Inflammatory macrophage treated with lipopolysaccharide for 4 hours (primary cell): ENCODE results near the gene SLC24A4.

Source experiments
- DNase-seq: peaks from one replicate; pipeline ENCODE4 v3.0.0-alpha.2; 2020

The SLC24A4 gene

DNA sequence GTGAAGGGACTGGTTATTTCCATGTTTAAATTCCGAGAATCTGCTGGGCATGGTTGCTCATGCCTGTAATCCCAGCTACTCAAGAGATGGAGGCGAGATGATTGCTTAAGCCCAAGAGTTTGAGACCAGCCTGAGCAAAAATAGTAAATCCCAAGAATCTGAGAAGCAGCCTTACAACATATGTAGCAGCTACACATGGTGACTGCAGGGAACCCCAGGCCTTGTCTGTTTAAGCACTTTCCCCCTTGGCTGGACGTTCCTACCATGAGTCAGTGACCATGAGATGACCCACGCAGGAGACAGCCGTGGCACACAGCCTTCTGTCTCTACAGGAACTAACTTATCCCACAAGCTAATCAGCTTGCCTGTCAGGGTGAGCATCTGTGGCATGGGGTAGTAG, 5.5 kb upstream of the SLC24A4 start:
- peak; percentile 45 for DNase-seq

GRCh38 chr14:92321701-92322100, 1.3 kb upstream of the SLC24A4 start:
- DNase-seq: no peak

- DNase-seq: no peak
Measured at GRCh38 chr14:92322516-92322915, 449 bp upstream of the SLC24A4 start.

GRCh38 chr14:92323916-92324818, 1.2 kb downstream of the SLC24A4 start:
- peak; percentile 15 for DNase-seq

- no peak for DNase-seq
Measured at GRCh38 chr14:92325835-92326234, 2.9 kb downstream of the SLC24A4 start.

GRCh38 chr14:92328664-92329255, 5.8 kb downstream of the SLC24A4 start:
- no peak for DNase-seq

- DNase-seq: no peak
Measured at GRCh38 chr14:92334050-92334449, 11.1 kb downstream of the SLC24A4 start.

GRCh38 chr14:92336363-92336762, 13.4 kb downstream of the SLC24A4 start:
- no peak for DNase-seq

DNA sequence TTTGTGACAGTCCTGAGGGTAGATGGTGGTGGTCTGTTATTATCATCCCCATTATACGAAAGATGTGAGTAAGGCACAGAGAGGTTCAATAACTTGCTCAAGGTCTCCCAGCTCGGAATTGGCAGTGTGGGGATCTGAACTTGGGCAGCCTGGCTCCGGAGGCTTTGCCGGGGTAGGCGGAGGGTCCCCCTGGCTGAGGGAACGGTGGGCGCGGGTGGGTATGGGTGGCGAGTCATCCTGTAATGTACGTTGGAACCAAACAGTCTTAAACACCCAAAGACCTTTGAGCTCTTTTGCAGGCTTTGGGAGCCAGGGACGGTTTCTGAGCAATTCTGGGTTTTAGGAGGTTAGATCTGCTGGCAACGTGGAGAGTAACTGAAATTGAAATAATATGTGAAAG, 16.5 kb downstream of the SLC24A4 start:
- DNase-seq: no peak

DNA sequence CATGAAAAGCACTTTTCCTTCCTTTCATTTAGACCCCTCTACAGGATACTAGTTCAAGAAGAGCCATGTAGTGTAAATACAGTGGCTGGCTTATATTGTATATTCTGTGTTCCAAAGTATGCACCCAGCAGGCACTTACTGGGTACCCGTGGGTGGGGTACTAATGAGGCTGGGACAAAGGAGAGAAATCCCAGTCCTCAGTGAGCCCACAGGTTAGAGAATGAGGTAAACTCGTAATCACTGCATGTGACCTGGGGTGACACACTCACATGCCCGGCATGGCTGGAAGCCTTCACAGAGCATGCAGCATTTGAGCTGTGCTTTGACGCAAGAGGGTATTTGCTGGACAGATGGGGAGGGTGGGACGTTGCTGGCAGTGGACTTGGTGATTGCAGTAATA, 17.1 kb downstream of the SLC24A4 start:
- no peak for DNase-seq

DNA sequence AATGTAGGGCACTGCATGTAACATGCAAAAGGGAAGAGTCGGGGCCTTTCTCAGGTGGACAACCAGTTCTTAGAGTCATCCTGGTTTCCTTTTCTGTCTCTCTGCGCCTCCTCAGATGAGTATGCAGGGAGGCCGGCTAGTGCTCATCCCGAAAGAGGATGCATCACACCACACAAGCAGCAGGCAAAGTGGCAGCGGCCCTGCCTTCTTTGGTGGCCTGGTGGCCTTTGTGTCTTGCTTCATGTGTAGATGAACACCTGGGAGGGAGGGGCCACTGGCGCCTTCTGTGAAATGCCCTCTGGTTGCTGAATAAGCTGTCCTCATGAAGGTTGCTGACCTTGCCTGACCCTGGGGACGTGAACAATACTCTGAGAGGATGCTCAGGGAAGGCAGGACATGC, 18.0 kb downstream of the SLC24A4 start:
- no peak for DNase-seq

DNA sequence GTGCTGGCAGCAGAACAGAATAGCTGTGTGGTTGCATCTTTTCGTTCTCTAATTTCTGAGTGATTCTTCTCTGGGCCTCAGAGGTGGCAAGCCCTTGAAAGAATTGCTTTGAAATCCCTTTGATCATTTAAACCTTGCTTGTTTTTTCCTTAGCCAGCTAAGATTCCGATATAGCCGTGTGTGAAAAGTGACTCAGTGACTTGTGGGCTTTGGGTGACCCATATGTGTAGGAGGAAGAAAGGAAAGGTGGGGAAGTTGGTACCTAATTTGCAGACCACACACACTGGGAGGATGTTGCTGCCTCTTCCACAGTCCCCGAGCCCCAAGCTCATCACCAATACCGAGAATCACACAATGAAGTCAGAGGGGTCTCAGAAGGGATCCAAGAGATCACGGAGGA, 18.8 kb downstream of the SLC24A4 start:
- DNase-seq: no peak

DNA sequence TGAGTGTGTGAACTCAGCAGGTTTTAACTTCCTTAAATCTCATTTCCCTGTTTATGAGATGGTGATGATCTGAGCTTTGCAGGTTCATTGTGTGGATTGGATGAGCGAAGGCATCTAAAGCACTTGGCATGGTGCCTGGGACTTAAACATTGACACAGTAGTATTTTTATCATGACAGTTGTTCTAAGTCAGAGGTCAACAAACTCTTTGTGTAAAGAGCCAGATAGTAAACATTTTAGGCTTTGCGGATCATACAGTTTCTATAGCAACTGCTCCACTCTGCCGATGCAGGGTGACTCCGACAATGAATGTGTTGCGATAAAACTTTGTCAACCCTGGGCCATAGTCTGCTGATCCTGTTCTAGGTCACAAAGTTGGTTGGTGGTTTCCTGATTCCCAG, 25.2 kb downstream of the SLC24A4 start:
- DNase-seq: no peak

DNA sequence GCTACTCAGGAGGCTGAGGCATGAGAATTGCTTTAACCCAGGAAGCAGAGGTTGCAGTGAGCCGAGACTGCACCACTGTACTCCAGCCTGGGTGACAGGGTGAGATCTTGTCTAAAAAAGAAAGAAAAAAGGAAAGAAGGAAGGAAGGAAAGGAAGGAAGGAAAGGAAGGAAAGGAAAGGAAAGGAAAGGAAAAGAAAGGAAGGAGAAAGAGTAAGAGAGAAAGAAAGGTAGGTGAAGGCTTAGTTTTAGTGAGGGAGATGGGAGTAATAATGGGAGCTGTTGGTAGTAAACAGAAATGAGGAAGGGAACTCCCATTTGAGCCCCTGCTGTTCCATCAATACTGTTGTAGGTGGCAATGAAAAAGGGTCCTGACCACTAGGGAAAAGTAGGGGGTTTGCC, 28.8 kb downstream of the SLC24A4 start:
- no peak for DNase-seq

DNA sequence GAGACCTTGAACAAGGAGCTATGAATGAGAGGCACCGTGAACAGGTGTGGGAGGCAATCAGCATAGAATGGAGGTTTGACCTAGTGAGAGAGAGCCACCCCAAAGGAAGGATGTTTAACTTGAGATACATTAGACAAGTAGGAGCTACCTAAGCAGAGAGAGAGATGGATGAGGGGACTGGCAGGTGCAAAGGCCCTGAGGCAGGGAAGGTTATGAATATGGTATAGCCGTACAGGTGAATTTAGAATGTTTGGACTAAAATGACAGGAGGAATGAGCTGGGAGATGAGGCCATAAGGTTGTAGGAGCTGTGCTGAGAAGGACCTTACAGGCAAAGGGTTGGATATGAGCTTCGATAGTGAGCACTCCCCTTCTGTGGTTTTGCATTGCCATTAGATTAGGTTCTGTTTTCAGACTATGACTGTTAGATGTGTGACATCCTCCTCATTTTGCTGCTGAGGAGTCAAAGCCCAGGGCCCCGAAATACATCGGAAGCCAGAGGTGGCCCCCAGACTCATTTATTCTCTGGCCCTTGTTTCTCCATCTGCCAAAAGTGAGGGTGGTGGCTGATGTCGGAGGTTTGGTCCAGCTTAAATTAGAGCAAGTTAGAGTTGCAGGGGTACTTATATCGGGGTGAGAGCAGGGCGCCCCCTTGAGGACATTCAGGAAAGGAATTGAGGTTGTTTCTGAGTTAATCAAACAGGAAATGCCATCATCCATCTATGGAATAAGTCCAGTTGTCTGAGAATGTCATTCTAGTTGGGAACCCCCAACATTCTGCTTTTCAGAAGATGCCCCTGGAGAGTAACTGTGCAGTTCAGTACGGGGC, 29.4 kb downstream of the SLC24A4 start:
- peak; percentile 64 for DNase-seq

- DNase-seq: no peak
Measured at GRCh38 chr14:92353447-92353846, 30.5 kb downstream of the SLC24A4 start.

GRCh38 chr14:92356677-92357076, 33.7 kb downstream of the SLC24A4 start:
- no peak for DNase-seq

GRCh38 chr14:92360651-92361370, 37.8 kb downstream of the SLC24A4 start:
- no peak for DNase-seq

GRCh38 chr14:92362781-92363235, 39.8 kb downstream of the SLC24A4 start:
- DNase-seq: peak; percentile 25

DNA sequence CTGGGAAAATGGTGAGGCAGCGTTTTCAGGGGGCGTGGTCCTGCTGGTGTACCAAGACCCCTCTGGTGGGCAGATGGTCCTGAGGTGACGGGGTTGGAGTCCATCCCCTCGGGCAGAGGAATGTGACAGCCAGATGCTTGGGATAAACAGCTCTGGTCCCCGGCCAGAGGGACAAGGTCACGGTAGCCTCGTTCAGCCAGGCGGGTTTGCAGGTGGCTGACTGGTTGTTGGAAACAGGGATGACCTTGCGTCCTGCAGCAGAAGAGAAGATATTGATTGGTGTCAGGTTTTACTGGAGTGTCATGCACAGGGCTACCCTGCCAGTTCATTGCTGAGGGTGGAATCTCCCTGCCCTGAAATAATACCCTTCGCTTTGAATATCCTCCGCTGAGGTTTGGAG, 43.3 kb downstream of the SLC24A4 start:
- no peak for DNase-seq

- DNase-seq: no peak
Measured at GRCh38 chr14:92368001-92368400, 45.0 kb downstream of the SLC24A4 start.

DNA sequence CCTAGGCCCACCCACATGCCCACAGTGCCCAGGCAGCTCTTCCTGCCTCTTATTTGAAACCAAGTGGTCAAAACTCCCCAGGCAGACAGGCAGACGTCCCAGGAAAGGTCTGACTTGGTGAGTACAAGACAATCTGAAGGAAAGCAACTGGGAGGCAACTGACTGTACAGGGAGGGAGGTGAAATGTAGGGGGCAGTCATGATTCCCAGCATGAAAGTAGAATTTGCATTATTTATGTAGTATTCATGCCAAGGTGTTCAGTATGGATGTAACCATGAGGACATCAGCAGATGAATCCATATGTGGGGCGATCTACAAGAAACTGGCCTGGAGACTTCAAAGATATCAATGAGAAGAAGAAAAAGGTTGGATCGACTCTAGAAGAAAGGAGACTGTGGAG, 46.1 kb downstream of the SLC24A4 start:
- no peak for DNase-seq

- no peak for DNase-seq
Measured at GRCh38 chr14:92372230-92372629, 49.3 kb downstream of the SLC24A4 start.
